Endothelial cell of umbilical vein (primary cell): ENCODE data around the gene TOLLIP. TPM values are rescaled to one million over a fixed set of nuclear protein-coding genes. Genes with fewer than 3 reads are reported as not detected.

ENCODE experiments used
- BruUV-seq: library from RNA; stranded (reverse); fragments of 400-500 nt; replicated peaks from 2 replicates; lab custom pipeline; 2021; lab: Mats Ljungman, UMichigan
- CTCF ChIA-PET: fragments of 300-600, 350-600 bp; sonication (Branson Sonifier 250); formaldehyde crosslinking; loops from one replicate; lab custom pipeline; 2021; ENCODE audit warnings: antibody characterized with exemption, inconsistent platforms; lab: Charles Lee
- POLR2A ChIA-PET: fragments of 300-600, 350-600 bp; sonication (Branson Sonifier 250); formaldehyde crosslinking; loops from one replicate; lab custom pipeline; 2021; ENCODE audit warnings: antibody characterized with exemption, inconsistent platforms; lab: Charles Lee
- DNase-seq: peaks from one replicate; pipeline ENCODE4 v3.0.0-alpha.2; 2011; ENCODE audit warnings: low read depth, low spot score
- FAIRE-seq: peaks from 2 replicates; lab custom pipeline; 2011; peaks lifted over from hg19 to GRCh38; lab: Jason Lieb, UNC
- H2AFZ ChIP-seq: 2 replicates; pipeline ENCODE4 v1.6.0; 2012; ENCODE audit warnings: low read depth, low read length, control low read depth, inconsistent platforms
- H3K27ac ChIP-seq: 2 replicates; pipeline ENCODE4 v1.5.1; 2011; ENCODE audit warnings: low read depth, mild to moderate bottlenecking, control low read depth, low read length, moderate library complexity; ENCODE audit not compliant: insufficient read depth
- H3K27me3 ChIP-seq, 2 experiments: 2 replicates each; pipeline versions ENCODE4 v1.6.0 to v1.6.1; 2011; ENCODE audit warnings: low read length in 2 of 2, mixed read lengths in 1 of 2; ENCODE audit not compliant: control insufficient read depth in 2 of 2, insufficient read depth in 2 of 2
- H3K36me3 ChIP-seq, 2 experiments: 2 replicates in 1 of 2; 3 replicates in 1 of 2; pipeline ENCODE4 v1.5.1; 2011; ENCODE audit warnings: low read length in 2 of 2, mild to moderate bottlenecking in 1 of 2, moderate library complexity in 1 of 2; ENCODE audit not compliant: control insufficient read depth in 2 of 2, insufficient read depth in 2 of 2; ENCODE audit errors: extremely low read depth in 1 of 2
- H3K4me1 ChIP-seq: 3 replicates; pipeline ENCODE4 v1.5.1; 2011; ENCODE audit warnings: mild to moderate bottlenecking, low read length; ENCODE audit not compliant: control insufficient read depth, insufficient read depth; ENCODE audit errors: extremely low read depth
- H3K4me2 ChIP-seq: 2 replicates; pipeline ENCODE4 v1.6.1; 2011; ENCODE audit warnings: low read length, control low read depth, mixed read lengths; ENCODE audit not compliant: insufficient read depth
- H3K4me3 ChIP-seq, 3 experiments: fragments of 200-600 bp in 1 of 3; sonication (generic), shearing (Covaris generic) in 1 of 3; replicated peaks in 1 of 3; 2 replicates each; pipeline ENCODE4 v1.5.1; 2011 to 2016; ENCODE audit warnings: control low read depth in 3 of 3, low read length in 3 of 3, mild to moderate bottlenecking in 2 of 3, inconsistent platforms in 1 of 3, low read depth in 1 of 3, moderate library complexity in 1 of 3; ENCODE audit not compliant: insufficient read depth in 1 of 3
- H3K79me2 ChIP-seq: 2 replicates; pipeline ENCODE4 v1.6.0; 2012; ENCODE audit warnings: low read length, inconsistent platforms; ENCODE audit not compliant: control insufficient read depth, insufficient read depth
- H3K9ac ChIP-seq: replicated peaks from 2 replicates; pipeline ENCODE3; 2011; ENCODE audit warnings: low read length, control low read depth; ENCODE audit not compliant: insufficient read depth; ENCODE audit errors: extremely low read depth
- H3K9me1 ChIP-seq: replicated peaks from 3 replicates; pipeline ENCODE4 v1.6.0; 2011; ENCODE audit warnings: mild to moderate bottlenecking, low read length; ENCODE audit not compliant: control insufficient read depth, insufficient read depth; ENCODE audit errors: extremely low read depth
- H3K9me3 ChIP-seq: replicated peaks from 2 replicates; pipeline ENCODE4 v1.5.1; 2012; ENCODE audit warnings: low read length, inconsistent platforms; ENCODE audit not compliant: control insufficient read depth, insufficient read depth
- H4K20me1 ChIP-seq: replicated peaks from 2 replicates; pipeline ENCODE3; 2011; ENCODE audit warnings: mild to moderate bottlenecking, low read length; ENCODE audit not compliant: control insufficient read depth, insufficient read depth; ENCODE audit errors: extremely low read depth
- EZH2 ChIP-seq: IDR thresholded peaks from 2 replicates; pipeline ENCODE4 v1.6.1; 2012; ENCODE audit warnings: borderline replicate concordance, low read depth, mild to moderate bottlenecking, moderate library complexity, low read length, inconsistent platforms; ENCODE audit not compliant: severe bottlenecking
- FOS ChIP-seq: IDR thresholded peaks from 2 replicates; pipeline ENCODE4 v1.6.1; 2011; ENCODE audit warnings: mild to moderate bottlenecking, low read length, moderate library complexity, borderline replicate concordance; ENCODE audit not compliant: insufficient read depth
- GATA2 ChIP-seq: IDR thresholded peaks from 2 replicates; pipeline ENCODE4 v1.7.0; 2011; ENCODE audit warnings: low read depth, mild to moderate bottlenecking, moderate library complexity, mixed read lengths, low read length; ENCODE audit not compliant: insufficient read length, insufficient read depth
- POLR2A ChIP-seq: IDR thresholded peaks from 2 replicates; pipeline ENCODE4 v1.6.1; 2012; ENCODE audit warnings: low read depth, mild to moderate bottlenecking, control low read depth, low read length
- POLR2AphosphoS5 ChIP-seq: IDR thresholded peaks from 2 replicates; pipeline ENCODE4 v1.6.1; 2012; ENCODE audit warnings: low read depth, mild to moderate bottlenecking, control low read depth, low read length, moderate library complexity; ENCODE audit not compliant: insufficient read depth
- dilution Hi-C: fragments of 300-500 bp; cut with MboI; formaldehyde crosslinking; loops from one replicate; pipeline ENCODE4 v1.15.0; 2019; ENCODE audit warnings: low sequenced_read_pairs; ENCODE audit not compliant: extremely low pct_ligation_motif_present
- intact Hi-C: fragments of 100-400 bp; cut with micrococcal nuclease; formaldehyde crosslinking; loops from one replicate; pipeline ENCODE4 v1.10.0; 2022
- polyA plus RNA-seq, 4 experiments: library from polyadenylated mRNA; depleted of rRNA in 3 of 4; stranded (reverse) in 3 of 4; unstranded in 1 of 4; fragments of >200 nt; gene quantifications; 2 replicates each; pipeline versions ENCODE4 v1.2.1 to v1.2.3, GENCODE V29; 2011 to 2012; ENCODE audit warnings: missing spikeins in 1 of 4
- total RNA-seq: library from RNA; stranded (reverse); gene quantifications from 2 replicates; pipeline ENCODE4 v1.2.3, GENCODE V29; 2021

Gene TOLLIP
- total and polyA plus RNA-seq, 2 donors (not counting 3 experiments of a cell fraction or from before 2014, with no cell fraction given) = 49.6 to 64.8 TPM

DNA sequence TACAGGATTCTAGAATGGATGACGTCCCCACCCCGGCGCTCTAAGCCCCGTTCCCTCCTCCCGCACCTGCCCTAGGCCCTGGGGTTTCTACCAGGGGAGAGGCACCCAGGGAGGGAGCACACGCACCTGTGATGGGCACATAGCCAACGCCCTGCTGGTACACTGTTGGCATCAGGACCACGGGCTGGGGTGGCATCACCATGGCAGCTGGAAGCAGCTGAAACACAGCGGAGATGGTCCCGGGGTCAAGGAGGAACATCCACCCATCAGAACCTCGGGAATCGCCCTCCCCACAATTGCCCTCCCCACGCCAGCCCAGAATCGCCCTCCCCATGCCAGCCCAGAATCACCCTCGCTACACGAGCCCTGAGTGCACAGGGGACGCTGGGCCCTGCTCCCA lies 23.6 kb downstream of the TOLLIP start:
- DNase-seq = no peak
- Histone ChIP-seq H3K27ac (no peak overlapping the region), H4K20me1 (no peaks in the 10 kb centered on the region), H3K79me2 (no peaks in the 10 kb centered on the region), H3K4me3 (no peak overlapping the region), H3K36me3 (peaks cover 3 to 53% of the 10 kb centered on the region in 2 experiments), H3K9me3 (no peaks in the 10 kb centered on the region), H3K27me3 (no peaks in the 10 kb centered on the region), H3K4me1 (peaks cover 6% of the 10 kb centered on the region), H3K4me2 (no peak overlapping the region), H2AFZ (no peak overlapping the region), H3K9me1 (no peaks in the 10 kb centered on the region), H3K9ac (no peak overlapping the region)
- TF ChIP-seq EZH2 = no peak
- no peak for TF ChIP-seq POLR2AphosphoS5
- no TSS peak for BruUV-seq
- ChIA-PET POLR2A (no interaction called here), CTCF (no interaction called here)
- no peak for FAIRE-seq
- dilution Hi-C loops = no loop called here
- intact Hi-C loops = no loop called here

DNA sequence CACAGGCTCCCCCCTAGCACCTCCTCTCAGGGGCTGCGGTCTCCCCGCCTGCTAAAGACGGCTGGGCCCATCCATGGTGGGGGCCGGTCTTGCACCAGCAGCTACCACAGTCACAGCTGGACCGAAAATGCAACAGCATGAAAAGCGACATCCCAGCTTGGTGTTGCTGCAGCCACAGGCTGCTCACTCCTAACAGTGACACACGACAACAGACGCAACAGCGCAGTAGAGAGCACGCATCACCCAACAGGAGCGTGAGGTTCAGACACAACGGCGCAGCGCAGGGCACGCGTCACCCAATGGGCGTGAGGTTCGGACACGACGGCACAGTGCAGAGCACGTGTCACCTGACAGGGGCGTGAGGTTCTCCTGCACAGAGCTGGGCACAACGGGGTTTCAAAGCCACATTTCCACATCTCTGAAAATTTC lies 24.1 kb downstream of the TOLLIP start:
- ChIA-PET POLR2A (interaction anchor here (0.7 kb wide), 1 partner anchor 24 kb away, joined by 7 read pairs; the partner anchor contains the start of gene TOLLIP), CTCF (no interaction called here)
- H3K36me3 ChIP-seq = peaks cover 3 to 54% of the 10 kb centered on the region in 2 experiments
- H3K4me3 ChIP-seq = no peak overlapping the region
- H3K9me1 ChIP-seq = no peaks in the 10 kb centered on the region
- no peaks in the 10 kb centered on the region for H3K9me3 ChIP-seq
- TF ChIP-seq EZH2 = no peak
- no peak for TF ChIP-seq GATA2
- no peak for TF ChIP-seq POLR2AphosphoS5
- TF ChIP-seq FOS = no peak
- TF ChIP-seq POLR2A = no peak
- dilution Hi-C loops = no loop called here
- no peaks in the 10 kb centered on the region for H3K79me2 ChIP-seq
- H3K27me3 ChIP-seq = no peaks in the 10 kb centered on the region
- peaks cover 6% of the 10 kb centered on the region for H3K4me1 ChIP-seq
- H3K9ac ChIP-seq = no peak overlapping the region
- no peaks in the 10 kb centered on the region for H4K20me1 ChIP-seq
- no TSS peak for BruUV-seq
- no peak overlapping the region for H3K4me2 ChIP-seq
- H2AFZ ChIP-seq = no peak overlapping the region
- DNase-seq (no peak), FAIRE-seq (no peak)
- intact Hi-C loops = no loop called here
- no peak overlapping the region for H3K27ac ChIP-seq
